HG02884 (cell line): ENCODE results near the gene MAP2K2.

Source experiments
- ATAC-seq: cut with Tn5 transposase; IDR thresholded peaks from one replicate; pipeline ENCODE4 v1.9.1; 2021; ENCODE audit warnings: mild to moderate bottlenecking, moderate library complexity; ENCODE audit not compliant: unreplicated experiment

MAP2K2 gene

DNA sequence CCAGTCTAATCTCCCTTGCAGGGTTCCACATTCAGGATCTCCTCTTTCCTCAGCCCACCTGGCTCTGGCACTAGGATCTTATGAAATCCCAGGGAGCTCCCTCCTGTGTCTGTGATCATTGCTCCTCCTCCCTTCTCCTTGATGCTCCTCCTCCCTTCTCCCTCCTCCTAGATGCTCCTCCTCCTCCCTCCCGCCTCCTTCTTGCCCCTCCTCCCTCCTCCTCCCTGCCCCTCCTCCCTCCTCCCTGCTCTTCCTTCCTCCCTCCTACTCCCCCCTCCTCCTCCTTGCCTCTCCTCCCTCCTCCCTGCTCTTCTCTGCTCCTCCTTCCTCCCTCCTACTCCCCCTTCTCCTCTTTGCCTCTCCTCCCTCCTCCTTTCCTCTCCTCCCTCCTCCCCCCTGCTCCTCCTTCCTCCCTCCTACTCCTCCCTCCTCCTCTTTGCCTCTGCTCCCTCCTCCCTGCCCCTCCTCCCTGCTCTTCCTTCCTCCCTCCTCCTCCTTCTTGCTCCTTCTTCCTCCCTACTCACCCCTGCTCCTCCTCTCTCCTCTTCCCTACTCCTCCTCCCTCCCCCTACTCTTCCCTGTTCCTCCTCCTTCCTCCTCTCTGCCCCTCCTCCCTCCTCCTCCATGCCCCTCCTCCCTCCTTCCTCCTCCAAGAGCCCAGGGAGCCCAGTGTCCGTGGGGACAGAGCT is 42.3 kb downstream of the MAP2K2 start:
- ATAC-seq: no peak

DNA sequence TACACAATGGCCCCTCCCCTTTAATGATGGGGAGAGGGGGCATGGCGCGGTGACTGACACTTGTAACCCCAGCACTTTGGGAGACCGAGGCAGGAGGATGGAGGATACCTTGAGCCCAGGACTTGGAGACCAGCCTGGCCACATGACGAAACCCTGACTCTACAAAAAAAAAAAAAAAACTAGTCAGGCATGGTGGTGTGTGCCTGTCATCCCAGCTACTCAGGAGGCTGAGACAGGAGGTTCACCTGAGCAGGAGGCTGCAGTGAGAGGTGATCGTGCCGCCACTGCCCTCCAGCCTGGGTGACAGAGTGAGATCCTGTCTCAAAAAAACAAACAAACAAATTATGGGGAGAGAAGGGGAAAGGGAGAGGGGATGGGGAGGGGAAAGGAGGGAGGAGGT is 43.4 kb downstream of the MAP2K2 start:
- no peak for ATAC-seq

DNA sequence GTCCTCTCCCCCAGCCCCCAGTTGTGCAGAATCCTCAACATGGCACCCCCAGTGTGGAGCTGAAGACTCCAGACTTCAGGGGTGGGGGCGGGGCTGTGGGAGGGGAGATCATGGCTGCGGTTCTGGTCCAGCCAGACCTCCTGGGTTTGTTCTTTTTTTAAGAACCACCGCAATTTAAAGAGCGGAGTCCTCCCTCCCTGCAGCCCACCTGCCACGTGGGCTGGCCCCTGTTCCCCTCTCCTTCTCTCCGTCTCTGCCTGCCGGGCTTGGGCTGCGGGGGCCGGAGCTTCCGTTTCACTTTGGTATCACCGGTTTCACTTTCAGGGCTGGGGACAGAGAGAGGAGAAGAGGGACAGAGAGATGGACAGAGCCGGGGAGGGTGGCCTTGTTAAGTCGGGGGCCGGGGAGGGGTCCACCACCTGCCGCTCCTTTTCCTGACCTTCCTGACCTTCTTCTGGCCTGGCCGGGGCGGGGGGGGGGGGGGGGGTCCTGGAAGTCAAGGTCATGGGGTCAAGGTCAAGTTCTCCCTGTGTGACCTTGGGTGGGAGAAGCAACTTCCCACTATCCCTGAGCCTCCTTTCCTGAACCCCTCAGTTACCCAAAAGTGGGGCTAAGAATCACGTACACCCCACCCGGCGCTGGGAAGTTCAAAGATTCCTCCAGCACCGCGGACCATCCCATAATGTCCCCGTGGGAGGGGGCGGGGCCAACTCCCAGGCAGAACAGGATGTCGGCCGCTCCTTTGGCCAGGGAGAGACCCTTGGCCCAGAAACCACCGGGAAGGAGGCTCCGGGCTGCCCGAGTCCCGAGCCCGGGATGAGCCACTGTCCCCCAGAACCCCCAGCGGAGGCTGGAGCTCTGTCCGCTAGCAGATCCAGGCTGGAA is 45.9 kb downstream of the MAP2K2 start:
- ATAC-seq: no peak

DNA sequence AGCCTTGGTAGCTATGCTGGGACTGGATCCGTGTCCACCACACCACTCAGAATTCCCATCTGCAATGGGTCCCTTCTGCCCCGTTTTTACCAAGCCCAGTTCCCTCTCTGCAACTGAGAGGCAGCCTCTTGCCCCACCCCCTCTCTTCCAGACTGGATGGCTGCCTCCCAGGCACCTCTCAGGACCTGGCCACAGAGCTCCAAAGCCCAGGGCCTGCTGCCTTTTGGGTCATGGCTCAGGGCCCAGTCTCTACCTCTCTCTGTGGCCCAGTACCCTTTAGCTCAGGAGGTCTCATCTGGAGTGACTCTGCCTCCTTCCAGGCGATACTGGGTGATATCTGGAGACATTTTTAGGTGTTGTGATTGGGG is 46.9 kb downstream of the MAP2K2 start:
- ATAC-seq: no peak

DNA sequence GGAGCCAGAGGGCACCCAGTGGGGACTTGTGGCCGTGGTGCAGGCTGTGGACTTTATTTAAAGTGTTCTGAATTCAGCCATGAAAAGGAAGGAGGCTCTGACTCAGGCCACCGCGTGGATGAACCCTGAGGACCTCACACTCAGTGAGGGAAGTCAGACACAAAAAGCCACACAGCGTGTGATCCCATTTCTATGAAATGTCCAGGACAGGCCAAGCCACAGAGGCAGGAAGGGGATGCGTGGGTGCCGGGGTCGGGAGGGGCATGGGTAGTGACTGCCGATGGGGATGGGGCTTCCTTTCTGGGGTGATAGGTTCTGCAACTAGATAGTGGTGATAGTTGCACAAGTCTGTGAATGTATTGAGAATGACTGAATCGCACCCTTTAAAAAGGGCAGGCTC is 48.5 kb downstream of the MAP2K2 start:
- no peak for ATAC-seq

DNA sequence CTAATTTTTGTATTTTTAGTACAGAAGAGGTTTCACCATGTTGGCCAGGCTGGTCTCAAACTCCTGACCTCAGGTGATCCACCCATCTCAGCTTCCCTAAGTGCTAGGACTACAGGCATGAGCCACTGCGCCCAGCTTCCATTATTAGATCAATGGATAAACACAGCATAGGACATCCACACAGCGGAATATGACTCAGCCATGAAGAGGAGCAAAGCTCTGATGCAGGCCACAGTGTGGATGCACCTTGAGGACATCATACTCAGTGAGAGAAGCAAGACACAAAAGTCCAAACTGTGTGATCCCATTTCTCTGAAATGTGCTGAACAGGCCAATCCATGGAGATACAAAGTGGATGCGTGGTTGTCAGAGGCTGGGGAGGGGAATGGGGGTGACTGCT is 52.3 kb downstream of the MAP2K2 start:
- no peak for ATAC-seq

DNA sequence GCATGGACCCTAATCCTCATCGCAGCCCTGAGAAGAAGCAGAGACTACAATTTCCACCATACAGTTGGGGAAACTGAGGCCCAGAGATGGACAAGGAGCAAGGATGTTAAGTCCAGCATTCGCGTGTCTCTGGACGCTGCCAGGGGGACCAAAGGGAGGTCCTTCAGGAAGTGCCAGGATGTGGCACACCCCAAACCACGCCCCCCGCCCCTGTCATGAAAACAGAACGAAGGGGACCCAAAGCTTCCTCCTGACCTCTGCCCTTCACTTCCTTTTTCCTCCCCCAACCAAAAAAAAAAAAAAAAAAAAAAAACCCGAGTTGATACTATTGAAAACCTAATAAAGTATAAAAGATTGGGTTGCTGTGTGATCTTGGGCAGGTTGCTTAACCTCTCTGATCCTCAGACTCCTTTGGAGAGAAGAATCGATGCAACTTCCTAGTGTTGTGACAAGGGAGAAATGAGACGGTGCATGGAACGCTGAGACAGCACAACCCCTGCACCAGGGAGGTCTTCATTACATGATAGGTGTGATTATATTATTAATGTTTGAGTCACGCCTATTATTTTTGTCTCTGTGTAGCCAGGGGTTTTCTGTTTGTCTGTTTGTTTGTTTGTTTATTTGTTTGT is 54.5 kb downstream of the MAP2K2 start:
- no peak for ATAC-seq

DNA sequence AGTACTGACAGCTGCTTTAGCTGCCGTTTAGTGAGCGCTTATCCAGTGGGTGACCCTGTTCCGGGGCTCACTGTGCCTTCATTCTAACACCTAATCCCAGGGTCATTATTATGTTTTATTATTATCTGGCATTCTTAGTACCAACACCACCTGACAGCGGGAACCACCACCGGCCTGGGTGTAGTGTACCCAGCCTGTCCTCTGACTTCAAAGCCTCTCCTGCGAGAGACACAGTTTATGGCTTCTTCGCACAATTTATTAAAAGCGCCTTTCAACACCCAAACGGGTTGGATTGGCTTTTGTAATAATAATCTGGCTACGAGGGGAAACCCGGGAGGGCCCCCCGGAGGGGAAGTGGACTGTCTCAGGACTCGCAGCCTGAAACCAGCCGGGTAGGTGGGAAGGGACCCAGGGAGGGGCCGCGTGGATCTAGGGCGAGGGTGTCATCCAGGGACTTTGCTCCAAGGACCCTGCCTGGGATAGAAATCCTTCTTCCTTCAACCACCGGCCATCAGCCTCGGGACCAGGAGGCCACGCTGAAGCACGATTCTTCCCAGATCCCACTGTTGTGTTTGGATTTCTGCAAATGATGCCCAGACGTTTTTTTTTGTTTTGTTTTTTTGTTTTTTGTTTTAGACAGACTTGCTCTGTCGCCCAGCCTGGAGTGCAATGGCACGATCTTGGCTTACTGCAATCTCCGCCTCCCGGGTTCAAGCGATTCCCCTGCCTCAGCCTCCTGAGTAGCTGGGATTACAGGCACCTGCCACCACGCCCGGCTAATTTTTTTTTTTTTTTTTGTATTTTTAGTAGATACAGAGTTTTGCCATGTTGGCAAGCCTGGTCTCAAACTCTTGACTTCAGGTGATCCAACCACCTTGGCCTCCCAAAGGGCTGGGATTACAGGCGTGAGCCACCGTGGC is 55.6 kb downstream of the MAP2K2 start:
- ATAC-seq: no peak

DNA sequence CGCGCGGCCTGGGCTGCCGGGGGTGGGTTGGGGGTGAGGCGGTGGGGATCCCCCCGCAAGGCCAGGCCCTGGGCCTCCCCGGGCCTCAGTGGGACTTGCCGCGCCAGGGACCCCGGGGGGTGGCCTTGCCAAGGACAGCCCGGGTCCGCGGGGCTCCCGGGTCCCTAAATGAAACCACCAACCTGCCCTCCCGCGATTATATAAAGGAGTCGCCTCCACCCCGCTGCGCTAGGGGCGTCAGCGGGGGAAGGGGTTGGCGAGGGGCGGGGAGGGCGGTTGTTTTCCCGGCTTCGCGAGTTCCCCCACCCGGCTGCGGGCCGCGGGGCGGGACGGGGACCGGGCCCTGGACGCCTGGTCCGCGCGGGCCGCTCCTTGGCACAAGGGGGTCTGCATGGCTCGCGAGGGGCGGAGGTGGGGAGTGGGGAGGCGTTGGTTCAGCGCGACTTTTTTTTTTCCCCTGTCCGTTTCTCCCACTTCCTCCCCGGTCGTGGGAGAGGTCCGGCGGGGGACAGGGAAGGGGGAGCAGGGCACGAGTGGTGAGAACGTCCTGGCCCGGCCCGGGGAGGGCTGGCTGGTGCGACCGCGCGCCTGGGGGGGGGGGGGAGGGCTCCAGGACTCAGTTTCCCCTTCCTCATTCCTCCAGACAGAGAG is 56.4 kb downstream of the MAP2K2 start:
- ATAC-seq: no peak

DNA sequence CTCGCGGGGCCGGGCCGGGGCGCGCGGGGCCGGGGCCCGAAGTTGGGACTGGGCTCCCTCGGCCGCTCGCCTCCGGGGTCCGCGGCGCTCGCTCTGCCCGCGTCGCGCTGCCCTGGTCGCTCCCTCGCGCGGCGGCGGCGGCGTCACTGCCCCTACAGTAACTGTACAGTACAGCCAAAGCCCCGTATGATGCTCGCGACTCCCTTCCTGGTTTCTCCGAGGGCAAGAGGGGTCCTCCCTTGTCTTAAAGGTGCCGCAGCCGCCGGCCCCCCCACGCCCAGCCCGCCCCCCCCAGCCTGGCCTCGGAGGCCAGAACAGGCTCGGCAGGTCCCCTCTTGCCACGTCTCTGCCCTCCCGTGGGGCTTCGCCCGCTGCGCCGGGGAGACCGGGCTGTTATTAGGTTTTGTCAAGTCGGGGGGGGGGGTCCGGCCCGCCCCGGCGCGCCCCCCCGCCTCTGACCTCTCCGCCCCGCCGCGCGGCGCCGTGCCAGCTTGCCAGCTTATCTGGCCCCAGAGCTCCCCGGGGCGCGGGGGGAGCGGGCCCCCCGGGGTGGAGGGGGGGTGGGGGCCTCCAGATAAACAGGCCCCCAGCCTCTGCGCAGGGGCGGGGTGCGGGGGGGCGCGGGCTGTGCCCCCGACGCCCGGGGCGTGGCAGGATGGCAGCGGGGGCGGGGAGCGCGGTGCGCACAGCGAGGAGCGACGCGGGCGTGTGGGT is 57.1 kb downstream of the MAP2K2 start, which contains the start of gene ZBTB7A:
ZBTB7A (minus strand) TSS at position 218 of the 714 bp plus-strand sequence. CDS start 11,667 bp downstream, outside the sequence.
- no peak for ATAC-seq

DNA sequence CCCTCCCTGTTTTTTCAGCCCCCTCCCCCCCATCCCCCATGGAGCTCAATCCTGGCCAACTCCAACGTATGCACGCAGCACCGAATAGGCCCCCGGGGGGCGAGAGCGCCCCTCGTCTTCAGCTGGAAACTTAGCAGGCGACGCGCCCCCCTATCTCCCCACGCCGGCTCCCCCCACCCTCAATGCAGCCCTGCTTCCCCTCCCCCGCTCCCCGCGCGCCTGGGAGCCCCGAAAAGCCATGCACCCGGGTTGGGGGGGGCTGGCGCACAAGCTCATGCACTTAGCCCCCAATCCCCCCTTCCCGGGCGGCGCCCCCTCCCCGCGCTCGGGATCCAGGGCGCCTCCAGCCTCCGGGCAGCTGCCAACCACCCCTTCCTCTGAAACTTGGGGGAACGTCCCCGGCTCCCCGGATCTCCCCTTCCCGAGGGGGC is 57.7 kb downstream of the MAP2K2 start:
- ATAC-seq: no peak

DNA sequence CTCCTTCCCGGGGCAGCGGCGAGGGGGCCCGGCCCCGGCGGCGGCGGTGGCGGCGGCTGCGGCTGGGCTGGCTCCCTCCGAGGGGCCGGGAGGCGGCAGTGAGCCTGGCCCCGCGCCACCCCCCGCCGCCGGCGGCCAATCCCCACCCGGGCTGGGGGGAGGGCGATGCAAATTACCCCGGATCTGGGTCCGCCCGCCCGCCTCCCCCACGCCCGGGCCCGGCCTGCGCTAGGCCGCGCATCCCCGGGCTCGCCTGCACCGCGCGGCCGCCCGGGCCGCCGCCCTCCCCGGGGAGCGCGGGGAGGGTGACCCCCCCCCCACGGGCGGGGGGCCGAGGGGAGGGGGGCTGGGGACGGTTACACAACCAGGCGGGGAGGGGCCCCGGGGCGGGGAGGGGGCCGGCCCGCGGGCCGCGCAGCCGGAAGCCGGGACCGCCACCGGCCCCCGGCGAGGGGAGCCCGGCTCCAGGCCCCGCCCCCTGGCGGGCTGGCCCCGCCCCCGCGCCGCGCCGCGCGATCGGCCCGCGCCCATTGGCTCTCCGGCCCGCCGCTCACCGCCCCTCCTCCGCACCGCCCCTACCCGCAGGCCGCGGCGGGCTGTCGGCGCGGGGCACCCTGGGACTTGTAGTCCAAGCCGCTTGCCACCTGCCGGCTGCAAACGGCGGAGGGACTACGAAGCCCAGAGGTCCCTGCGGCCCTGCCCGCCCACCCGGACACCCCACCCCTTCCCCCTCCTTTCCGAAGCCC is 58.3 kb downstream of the MAP2K2 start:
- peak; percentile 55 for ATAC-seq

DNA sequence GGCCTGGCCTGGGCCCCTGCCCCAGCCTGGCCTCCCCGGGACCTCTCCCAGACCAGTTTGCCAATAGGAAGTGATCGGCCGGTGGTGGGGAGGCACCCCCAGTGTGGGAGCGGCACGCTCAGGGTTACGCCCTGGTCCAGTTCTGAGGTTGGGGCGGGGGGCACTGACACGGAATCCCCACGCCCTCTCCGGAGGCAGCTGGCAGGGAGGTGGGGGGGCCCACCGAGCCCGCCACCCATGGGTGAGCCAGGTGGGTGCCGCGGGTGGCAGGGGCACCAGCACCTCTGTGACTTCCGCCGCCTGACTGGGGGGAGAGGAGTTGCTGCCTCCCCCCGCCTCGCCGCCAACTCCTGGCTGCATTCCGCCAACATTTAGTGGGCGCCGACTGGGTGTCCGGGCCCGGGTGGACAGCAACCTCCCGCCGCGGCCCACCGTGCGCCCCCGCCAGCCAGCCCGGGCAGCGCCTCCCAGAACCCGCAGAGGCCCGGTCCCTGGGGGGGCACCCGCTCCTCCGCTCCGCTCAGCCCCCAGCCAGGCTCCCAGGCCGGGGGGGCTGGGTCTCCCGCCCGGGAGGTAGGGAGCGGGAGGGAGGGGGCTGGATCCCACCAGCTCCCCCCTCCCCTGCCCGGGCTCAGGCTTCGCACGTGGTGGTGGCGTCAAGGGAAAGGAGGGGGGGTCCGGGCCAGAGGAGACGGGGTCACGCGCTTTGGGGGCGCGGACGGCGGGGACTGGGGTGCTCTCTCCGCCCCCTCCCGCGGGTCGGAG is 59.2 kb downstream of the MAP2K2 start:
- peak; percentile 8 for ATAC-seq

DNA sequence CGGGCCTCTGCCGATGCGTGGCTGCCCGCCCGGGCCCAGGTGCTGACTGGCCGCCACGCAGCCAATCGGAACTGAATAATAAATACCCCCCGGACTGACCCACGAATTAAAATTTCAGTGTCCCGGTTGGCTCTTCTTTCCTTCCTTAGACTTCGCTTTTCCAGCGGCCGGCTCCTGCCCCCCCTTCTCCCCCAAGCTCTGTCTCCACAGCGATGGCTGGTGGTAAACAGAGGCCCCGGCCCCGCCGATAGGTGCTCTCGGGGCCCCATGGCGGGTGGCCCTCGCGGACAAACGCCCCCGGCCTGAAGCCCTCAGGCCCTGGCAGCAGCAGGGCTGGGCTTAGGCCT is 59.8 kb downstream of the MAP2K2 start:
- ATAC-seq: no peak

DNA sequence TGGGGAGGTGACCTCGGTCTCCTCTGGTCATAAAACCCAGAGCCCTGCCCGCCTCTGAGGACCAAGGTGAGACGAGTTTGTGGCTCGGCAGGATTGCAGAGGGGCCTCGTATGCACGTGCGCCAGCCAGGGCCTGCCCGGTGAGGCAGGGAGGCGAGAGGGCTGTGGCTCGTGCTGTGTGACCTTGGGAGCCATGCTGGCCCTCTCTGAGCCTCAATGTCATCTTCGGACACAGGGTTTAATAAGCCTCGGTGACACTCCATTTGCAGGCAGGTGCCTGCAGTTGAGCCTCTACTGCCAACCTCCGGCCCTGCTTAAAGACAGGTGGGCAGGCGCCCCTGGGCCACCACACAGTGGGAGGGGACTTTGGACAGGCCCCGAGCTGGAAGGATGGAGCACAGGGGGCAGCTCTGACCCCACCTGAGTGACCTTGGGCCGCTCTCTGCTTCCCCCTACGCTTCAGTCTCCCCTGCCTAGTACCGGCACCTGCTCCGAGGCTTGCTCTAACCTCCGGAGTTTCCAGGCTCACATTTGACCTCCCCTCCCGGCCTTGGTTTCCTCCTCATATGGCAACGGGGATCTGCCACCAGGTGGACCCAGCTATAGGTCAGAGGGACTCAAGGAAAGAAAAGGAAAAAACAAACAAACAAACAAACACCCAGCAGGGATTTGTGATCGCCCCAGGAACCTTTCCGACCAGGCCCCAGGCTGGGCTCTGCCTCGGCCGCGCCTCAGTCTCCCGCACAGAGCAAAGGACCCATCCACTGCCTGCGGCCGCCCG is 60.4 kb downstream of the MAP2K2 start:
- no peak for ATAC-seq

DNA sequence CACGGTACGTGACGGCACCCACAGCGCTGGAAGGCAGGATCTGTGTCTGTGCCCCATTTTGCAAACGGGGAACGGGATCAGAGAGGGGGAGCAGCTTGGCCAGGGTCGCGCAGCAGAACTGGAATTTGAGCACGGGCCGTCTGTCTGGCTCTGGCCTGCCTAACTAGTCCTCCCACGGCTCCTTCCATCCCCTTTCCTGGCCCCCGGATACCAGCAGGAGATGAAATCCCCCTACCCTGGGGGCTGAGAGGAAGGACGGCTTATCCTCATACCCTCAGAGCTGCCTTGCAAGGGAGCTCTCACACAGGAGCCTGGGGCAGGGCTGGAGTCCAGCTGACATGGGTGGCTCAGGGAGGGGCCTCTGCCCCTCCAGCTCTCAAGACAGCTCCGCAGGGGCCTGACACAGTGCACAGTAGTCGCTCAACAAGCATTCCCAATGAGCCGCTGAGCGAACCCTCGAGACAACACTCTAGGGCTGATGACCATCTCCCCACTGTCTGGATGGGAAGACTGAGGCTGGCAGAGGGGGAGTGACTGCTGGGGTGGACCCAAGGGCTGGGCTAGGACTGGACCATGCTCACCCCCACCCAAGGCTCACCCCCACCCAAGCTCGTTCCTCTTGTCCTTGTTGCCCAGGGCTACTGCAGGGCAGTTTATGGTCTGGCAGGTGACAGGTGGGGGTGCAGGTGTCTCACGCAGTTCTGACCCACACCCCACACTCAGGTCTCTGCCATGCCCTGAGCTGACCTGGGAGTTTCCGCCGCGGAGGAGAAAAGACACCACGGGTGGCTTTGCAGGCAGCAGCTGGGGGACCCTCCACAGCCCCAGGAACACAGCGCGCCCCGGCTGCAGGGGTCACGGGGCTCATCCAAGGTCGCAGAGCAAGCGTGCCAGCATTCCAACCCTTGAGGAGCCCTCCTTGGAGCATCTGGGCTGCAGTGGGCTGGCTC is 61.2 kb downstream of the MAP2K2 start:
- no peak for ATAC-seq
